Ishikawa (cell line): ENCODE results near the gene RASSF4.

ENCODE experiments used
- CEBPB ChIP-seq: IDR thresholded peaks from 2 replicates; pipeline ENCODE4 v1.6.1; 2012
- CREB1 ChIP-seq: IDR thresholded peaks from 2 replicates; pipeline ENCODE4 v1.6.1; 2012; ENCODE audit warnings: low read depth
- EGR1 ChIP-seq: IDR thresholded peaks from 2 replicates; pipeline ENCODE4 v1.6.1; 2012
- EP300 ChIP-seq: IDR thresholded peaks from 2 replicates; pipeline ENCODE4 v1.6.1; 2012; ENCODE audit warnings: borderline replicate concordance
- FOXM1 ChIP-seq: IDR thresholded peaks from 2 replicates; pipeline ENCODE4 v1.6.1; 2012; ENCODE audit warnings: low read depth, borderline replicate concordance
- NFIC ChIP-seq: IDR thresholded peaks from 2 replicates; pipeline ENCODE4 v1.6.1; 2012
- RAD21 ChIP-seq: IDR thresholded peaks from 2 replicates; pipeline ENCODE4 v1.6.1; 2012; ENCODE audit warnings: low read depth
- TAF1 ChIP-seq: IDR thresholded peaks from 2 replicates; pipeline ENCODE4 v1.6.1; 2012; ENCODE audit warnings: low read depth, mild to moderate bottlenecking
- TCF12 ChIP-seq: IDR thresholded peaks from 2 replicates; pipeline ENCODE4 v1.6.1; 2012; ENCODE audit warnings: low read depth
- TEAD4 ChIP-seq: IDR thresholded peaks from 2 replicates; pipeline ENCODE4 v1.6.1; 2012
- YY1 ChIP-seq: IDR thresholded peaks from 2 replicates; pipeline ENCODE4 v1.6.1; 2012; ENCODE audit warnings: low read depth
- ZBTB7A ChIP-seq: IDR thresholded peaks from 2 replicates; pipeline ENCODE4 v1.6.1; 2012; ENCODE audit warnings: low read depth
- TF ChIP-seq, protein P1 (sequence below): IDR thresholded peaks from 2 replicates; pipeline ENCODE4 v1.6.1; 2012
- TF ChIP-seq, protein P2 (sequence below): IDR thresholded peaks from 2 replicates; pipeline ENCODE4 v1.6.1; 2012
- TF ChIP-seq, protein P3 (sequence below): IDR thresholded peaks from 2 replicates; pipeline ENCODE4 v1.6.1; 2012; ENCODE audit warnings: low read depth, mild to moderate bottlenecking

Gene RASSF4

DNA sequence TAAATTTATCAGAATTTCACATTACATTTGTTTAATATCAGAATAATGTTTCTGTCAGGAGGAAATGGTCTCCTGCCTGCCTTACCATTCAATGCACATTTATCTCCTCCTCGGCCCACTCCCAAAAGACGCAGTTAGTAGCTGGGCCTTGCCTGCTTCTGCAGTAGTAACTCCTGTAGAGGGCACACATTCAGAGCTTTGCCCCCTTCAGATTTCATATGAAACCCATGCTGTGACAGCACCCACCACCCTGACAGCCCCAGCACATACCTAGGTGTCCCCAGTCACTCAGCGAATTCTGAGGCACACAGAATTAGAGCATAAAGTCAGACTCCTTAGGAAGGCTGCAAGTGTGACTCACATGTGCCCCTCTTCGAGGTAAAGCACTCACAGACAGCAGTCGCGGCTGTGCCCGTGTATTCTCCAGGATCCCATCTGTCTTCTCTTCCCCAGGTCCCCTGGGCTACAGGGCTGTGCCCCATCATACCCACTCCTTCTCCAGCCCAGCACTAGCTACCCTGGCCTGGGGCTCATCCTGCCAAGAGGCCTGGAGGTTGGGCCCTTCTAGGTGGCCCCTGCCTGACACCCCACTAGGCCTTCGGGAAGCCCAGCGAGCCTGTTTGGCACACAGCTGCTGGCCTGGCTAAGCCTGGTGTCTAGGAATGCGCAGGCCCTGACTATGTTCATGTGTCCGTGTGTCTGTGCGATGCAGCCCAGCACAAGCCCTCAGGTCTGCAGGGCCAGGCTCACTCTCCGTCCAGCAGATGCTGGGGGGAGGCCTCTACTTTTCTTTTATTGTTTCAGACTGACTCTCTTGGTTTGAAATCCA lies 23.7 kb downstream of the RASSF4 start:
- no peak for TF ChIP-seq CREB1

DNA sequence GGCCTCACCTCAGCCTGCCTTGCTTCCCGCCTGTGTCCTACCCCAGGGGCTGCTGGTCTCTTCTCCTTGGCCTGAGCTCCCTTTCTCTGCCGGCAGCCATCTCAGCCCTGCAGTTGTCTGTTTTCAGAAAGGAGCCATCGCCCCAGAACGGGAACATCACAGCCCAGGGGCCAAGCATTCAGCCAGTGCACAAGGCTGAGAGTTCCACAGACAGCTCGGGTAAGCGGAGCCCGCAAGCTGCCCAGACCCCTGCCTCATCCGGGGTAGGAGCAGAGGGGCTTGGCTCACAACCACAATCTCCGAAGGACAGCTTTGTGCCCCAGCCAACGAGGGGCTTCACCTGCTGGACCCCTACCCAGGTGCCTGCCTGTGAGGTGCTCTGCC lies 24.3 kb downstream of the RASSF4 start:
- TF ChIP-seq EP300 (no peak), FOXM1 (no peak)
- TF ChIP-seq, protein P1, sequence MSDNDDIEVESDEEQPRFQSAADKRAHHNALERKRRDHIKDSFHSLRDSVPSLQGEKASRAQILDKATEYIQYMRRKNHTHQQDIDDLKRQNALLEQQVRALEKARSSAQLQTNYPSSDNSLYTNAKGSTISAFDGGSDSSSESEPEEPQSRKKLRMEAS, result no peak
- TF ChIP-seq, protein P2, sequence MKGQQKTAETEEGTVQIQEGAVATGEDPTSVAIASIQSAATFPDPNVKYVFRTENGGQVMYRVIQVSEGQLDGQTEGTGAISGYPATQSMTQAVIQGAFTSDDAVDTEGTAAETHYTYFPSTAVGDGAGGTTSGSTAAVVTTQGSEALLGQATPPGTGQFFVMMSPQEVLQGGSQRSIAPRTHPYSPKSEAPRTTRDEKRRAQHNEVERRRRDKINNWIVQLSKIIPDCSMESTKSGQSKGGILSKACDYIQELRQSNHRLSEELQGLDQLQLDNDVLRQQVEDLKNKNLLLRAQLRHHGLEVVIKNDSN, result no peak

DNA sequence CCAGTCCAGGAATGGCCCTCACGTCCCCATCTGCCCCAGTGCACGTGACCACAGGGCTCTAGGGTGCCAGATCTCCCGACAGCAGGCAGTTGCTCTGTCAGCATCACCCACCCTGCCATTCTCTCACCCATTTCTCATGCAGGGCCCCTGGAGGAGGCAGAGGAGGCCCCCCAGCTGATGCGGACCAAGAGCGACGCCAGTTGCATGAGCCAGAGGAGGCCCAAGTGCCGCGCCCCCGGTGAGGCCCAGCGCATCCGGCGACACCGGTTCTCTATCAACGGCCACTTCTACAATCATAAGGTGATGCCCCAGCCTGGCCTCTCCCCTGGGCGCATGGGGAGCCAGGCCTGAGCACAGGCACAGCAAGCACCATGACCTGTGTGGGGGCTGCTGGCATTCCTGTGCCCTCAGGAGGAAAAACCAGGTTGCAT lies 25.1 kb downstream of the RASSF4 start:
- no peak for TF ChIP-seq TCF12
- no peak for TF ChIP-seq EGR1
- no peak for TF ChIP-seq ZBTB7A
- TF ChIP-seq, protein P3, sequence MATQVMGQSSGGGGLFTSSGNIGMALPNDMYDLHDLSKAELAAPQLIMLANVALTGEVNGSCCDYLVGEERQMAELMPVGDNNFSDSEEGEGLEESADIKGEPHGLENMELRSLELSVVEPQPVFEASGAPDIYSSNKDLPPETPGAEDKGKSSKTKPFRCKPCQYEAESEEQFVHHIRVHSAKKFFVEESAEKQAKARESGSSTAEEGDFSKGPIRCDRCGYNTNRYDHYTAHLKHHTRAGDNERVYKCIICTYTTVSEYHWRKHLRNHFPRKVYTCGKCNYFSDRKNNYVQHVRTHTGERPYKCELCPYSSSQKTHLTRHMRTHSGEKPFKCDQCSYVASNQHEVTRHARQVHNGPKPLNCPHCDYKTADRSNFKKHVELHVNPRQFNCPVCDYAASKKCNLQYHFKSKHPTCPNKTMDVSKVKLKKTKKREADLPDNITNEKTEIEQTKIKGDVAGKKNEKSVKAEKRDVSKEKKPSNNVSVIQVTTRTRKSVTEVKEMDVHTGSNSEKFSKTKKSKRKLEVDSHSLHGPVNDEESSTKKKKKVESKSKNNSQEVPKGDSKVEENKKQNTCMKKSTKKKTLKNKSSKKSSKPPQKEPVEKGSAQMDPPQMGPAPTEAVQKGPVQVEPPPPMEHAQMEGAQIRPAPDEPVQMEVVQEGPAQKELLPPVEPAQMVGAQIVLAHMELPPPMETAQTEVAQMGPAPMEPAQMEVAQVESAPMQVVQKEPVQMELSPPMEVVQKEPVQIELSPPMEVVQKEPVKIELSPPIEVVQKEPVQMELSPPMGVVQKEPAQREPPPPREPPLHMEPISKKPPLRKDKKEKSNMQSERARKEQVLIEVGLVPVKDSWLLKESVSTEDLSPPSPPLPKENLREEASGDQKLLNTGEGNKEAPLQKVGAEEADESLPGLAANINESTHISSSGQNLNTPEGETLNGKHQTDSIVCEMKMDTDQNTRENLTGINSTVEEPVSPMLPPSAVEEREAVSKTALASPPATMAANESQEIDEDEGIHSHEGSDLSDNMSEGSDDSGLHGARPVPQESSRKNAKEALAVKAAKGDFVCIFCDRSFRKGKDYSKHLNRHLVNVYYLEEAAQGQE, result no peak
- TF ChIP-seq, protein P2, result no peak
- no peak for TF ChIP-seq NFIC
- TF ChIP-seq TEAD4, result no peak
- no peak for TF ChIP-seq FOXM1
- TF ChIP-seq TAF1, result no peak
- no peak for TF ChIP-seq EP300
- no peak for TF ChIP-seq YY1
- TF ChIP-seq, protein P1, result no peak
- no peak for TF ChIP-seq CREB1
- TF ChIP-seq RAD21, result no peak
- no peak for TF ChIP-seq CEBPB

DNA sequence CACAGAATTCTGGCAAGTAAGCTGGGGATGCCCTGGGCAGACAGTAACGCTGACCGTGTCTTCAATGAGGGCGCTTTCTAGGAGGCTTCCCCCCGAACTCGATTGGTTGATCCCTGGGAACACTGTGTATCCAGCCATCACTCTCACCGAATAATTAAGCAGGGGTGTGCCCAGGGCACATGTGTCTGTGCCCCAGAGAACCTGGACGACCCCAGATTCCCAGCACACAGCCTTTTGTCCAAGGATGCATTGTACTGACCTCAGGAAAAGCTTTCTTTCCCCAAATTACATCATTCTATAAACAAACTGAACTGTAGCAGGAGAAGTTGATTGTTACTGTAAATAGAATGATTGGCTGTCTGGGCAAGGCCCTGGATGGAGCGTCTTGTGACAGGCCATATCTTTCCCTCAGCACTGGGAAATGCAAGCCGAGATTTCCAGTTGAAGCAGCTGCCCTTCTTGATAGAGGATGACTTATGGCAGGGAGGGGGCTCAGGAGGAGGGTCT lies 25.6 kb downstream of the RASSF4 start:
- TF ChIP-seq EGR1, result no peak
- TF ChIP-seq, protein P3, result no peak
- TF ChIP-seq TEAD4, result no peak
- no peak for TF ChIP-seq EP300
- no peak for TF ChIP-seq CEBPB
- TF ChIP-seq, protein P1, result no peak
- no peak for TF ChIP-seq TCF12
- no peak for TF ChIP-seq ZBTB7A
- no peak for TF ChIP-seq NFIC
- TF ChIP-seq FOXM1, result no peak

DNA sequence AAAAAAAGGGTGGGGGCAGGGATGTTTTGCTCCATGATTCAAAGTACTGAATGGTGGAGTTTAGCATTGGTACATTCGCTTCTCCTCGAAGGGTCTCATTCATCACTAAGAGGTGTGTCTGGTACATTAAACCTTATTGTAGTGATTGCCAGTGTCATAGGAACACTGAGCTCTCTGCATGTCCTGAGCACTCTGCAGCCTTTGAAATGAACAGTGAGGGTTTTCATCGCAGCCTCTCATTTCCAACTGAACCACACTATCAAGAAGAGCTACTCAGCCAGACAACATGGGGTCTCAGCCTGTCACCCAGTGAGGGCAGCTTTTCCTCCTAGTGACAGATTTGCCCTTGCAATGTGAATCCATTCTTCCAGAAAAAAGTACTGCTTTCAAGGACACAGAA lies 26.6 kb downstream of the RASSF4 start:
- TF ChIP-seq, protein P1, result no peak
- TF ChIP-seq, protein P3, result no peak
- TF ChIP-seq TCF12, result no peak
- TF ChIP-seq EP300, result no peak
- TF ChIP-seq, protein P2, result no peak
- TF ChIP-seq CEBPB, result no peak
- no peak for TF ChIP-seq ZBTB7A
- no peak for TF ChIP-seq EGR1
- no peak for TF ChIP-seq FOXM1
- TF ChIP-seq NFIC, result no peak
- TF ChIP-seq TAF1, result no peak
- no peak for TF ChIP-seq RAD21
- TF ChIP-seq TEAD4, result no peak
- no peak for TF ChIP-seq YY1
- TF ChIP-seq CREB1, result no peak
